Measurements from ENCODE around the gene GLIS1.

The GLIS1 gene

DNA sequence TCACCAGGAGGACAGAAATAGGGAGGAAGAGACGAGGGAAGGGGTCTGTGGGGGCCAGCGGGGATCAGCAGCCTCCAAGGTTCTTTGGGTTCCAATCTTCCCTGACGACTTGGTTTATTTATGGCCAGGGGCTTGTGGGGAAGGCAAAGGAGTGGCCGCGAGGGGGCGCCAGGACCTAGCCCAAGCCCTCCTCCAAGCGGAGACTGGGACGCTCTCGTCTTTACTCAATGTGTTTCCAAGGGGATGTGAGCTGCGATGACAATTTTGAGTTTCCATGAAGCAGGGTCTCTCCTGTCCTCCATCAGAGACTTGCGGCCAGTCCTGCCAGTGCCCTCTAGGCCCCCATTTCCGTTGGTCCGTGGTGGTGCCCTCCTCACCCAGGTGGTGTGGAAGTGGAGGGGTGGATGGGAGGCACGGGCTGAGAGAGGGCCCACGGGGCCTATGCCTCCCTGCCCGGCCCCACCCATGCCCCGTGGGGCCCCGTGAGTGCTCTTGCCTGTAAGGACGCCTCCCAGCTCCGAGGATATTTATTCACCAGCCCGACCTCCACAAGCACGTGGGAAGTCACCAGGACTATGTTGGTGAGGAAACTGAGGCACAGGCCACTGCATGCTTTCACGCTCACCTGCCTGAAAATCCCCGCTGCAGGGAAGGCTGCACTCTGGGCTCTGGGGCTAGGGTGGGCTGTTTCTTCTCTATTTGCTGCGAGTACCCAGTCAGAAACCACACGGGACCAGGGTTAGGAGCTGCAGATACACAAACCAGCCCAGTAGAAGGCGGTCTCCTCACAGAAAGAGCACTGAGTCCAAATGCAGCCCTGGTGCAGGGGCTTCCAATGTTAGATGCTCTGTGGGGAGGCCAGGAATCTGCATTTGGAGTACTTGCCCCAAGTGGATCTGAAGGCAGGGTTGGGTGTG, 253.2 kb downstream of the GLIS1 start:
- DNase-seq (ENCODE audit: low spot score), result peak; percentile 34

DNA sequence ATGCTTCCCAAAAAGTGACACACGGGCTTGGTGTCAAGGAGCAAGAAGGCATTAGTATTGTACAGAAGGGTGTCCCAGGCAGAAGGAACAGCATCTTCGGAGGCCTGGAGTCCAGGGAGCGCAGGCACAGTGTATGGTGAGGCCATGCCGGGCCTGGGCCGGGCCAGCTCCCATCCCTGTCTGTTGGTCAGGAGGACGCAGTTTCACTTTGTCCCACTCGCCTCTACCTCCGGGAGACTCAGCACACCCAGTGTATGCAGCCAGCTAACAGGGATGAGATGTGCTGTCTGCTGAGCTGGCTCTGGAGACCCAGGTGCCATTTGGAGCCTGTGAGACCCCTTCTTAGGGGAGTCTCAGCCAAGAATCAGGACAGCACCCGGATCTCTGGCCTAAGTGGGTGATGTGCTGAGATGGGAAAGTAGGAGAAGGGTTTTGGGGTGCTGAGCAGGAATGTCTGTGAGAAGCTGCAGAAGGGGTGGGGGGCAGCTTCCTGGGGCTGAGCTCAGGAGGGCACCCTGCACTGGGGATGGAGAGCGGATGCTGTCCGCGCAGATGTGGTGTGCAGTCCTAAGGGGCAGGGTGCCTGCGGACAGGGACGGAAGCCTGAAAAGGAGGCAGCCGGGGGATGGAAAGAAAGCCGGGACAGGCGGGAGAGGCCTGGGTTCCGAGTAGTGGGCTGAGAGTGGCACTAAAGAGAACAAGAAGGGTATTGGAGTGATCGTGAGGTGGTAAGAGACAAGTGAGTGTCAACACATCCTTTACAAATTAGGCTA, 254.1 kb downstream of the GLIS1 start:
- no peak for DNase-seq (ENCODE audit: low spot score)

DNA sequence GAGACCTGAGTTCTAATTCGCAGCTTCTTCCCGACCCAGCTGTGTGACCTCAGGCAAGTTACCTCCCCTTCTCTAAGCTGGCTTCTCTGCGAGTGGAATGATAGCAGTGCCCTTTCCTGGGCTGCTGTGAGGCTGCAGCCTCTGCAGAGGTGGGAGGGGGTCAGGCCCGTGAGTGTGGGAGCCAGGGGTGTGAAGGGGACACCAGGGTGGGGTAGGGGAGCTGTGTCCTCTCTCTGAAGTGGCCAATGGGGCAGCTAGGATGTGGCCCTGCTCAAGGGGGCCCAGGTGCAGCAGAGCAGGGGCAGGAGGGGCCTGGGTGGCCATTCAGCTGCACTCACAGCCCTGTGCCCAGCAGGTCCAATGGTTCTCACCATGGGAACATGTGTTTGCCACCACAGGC, 255.3 kb downstream of the GLIS1 start:
- no peak for DNase-seq (ENCODE audit: low spot score)

DNA sequence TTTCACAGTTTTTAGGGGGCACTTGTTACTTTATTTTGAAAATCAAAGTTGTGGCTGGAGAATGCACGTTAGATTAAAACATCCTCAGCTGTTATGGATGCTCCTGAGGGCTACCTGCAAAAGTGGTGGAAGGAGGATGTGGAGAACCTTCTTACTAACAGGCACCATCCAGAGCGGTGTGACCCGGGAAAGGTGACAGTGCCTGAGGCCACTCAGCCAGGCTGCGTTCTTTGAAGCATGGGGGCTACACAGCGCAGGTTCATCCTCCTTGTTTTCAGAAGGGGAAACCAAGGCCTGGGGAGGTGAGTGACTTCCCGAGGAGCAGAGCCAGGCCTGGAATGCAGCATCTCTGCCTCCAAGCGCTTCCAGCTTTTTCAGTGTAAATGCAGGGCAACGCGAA, 255.8 kb downstream of the GLIS1 start:
- no peak for DNase-seq (ENCODE audit: low spot score)

DNA sequence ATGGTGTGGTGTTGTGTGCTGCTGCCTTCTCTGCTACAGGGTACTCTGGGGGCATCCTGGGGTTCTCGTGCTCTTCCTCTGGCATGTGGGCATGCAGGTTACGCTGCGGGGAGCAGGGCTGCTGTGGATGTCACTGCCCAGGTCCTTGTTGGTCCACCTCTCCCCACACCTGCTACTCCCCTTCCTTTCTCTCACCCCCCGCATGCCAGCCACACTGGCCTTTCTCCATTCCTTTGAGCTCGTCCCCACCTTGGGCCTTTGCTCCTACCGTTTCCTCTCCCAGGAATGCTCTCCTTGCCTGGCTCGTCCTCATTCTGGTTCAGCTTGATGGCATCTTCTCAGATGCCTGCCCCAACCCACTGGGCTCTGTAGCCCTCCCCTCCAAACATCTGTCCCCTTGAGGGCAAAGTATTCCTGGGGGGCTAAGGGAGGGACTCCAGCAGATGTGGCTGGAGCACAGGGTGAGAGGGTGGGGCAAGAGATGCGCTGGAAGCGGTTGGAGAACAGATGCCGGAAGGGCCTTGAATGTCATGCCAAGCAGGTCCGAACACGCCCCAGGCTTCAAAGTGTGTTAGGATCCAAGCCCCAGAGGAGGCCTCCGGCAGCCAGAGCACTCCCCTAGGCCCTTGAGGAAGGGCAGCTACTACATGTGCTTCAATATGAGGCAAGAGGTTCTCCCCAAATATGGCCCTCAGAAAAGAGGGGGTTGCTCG, 256.4 kb downstream of the GLIS1 start:
- DNase-seq (ENCODE audit: low spot score), result no peak

DNA sequence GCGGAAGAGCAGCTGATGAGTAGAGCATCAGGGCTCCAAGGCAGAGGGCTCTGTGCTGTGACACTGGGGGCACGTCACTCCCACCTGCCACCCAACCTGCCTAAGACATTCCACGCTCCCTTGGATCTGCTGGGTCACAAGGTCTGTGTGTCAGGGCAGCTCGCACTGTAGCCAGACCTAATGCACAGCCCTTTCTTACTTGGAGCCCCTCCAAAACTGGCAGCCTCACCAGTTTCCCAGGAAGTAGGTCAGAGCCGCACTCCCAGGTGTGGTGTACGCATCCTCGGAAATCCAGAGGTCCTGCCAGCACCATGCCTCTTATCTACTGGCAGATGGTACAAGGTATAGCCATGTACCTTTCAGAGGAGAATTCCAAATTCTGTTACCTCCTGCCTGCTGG, 257.5 kb downstream of the GLIS1 start:
- no peak for DNase-seq (ENCODE audit: low spot score)

DNA sequence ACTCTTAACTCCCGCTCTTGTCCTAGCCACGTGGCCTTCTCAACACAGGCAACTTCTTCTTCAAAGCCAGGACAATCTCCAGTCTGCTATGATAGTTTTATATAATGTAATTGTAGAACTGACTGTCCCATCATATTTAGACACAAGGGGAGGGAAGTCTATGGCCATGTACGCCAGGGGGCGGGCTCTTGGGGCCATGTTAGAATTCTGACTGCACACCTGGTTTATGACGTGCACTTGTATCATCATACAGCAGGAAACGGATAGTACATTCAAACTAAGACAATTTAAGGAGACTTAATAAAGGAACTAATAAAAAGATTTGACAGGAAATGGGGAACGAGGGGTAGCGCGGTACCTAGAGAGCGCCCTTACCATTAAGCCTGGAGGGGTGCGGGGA, 258.3 kb downstream of the GLIS1 start:
- no peak for DNase-seq (ENCODE audit: low spot score)

DNA sequence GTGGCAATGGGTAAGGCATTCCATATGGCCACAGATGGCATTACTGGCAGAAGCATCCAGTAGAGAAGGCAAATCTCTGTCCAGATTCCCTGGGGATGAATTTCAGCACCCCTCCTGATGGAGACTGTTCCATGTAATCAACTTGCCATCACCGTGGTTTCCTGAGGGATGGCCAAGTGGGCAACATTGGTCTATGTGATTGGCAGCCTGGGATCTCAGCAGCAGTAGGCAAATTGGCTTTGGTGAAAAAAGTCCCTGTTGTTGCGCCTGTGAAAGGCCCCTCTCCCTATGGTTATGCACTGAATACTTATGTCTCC, 260.5 kb downstream of the GLIS1 start:
- DNase-seq (ENCODE audit: low spot score), result no peak

DNA sequence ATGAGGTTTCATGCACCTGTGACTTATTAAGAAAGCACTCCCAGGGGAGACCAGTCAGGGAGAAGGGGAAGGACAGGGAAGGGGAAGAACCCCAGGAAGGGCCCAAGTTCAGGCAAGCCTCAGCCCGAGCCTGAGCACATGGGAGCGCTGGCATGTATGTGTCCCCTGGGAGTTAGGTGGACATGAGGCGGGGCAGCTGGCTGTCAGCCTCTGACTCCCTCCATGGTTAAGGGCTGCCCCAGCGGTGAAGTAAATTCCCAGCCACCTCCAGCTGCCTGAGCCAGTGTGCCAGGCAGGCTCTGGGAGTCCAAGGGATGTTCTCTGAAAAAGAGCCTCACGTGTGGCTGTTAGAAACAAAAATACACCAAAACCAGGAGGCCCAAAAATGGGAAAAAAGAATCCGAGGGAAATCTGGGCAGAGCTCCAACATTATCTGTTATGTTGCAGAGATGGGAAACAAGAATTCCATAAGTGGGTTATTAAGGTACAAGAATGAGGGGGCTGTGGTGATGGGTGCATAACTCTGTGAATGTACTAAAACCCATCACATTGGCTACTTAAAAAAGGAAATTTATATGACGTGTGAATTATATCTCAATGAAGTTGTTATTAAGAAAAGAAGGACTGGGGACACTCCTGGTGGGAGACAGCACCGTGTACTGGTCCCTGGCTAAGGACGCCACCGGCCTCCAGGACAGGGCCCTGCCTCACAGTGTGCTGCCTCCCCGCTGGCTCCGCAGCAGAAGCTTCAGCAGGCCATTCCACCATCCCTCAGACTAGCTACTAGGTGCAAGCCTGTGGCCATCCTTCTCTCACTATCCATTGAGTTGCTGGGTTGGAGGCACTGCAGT, 261.1 kb downstream of the GLIS1 start:
- DNase-seq (ENCODE audit: low spot score), result no peak

DNA sequence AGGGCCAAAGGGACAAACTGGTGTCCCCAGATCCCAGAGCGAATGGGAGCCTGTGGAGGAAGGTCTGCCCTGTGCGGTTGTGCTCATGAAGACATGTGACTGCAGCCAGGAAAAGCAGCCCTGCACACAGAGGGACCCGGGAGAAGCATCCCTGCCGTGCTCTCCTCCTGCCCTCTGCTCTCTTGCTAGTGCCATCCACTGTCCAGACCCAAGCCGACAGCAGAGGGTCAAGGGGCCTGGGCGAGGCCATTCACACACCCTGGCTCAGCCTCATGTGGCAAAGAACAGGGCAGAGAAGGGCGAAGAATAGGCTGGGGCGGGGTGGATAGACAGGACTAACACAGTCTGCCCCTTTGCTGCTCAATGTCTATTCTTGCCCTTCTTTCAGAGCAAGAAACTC, 262.4 kb downstream of the GLIS1 start:
- no peak for DNase-seq (ENCODE audit: low spot score)

DNA sequence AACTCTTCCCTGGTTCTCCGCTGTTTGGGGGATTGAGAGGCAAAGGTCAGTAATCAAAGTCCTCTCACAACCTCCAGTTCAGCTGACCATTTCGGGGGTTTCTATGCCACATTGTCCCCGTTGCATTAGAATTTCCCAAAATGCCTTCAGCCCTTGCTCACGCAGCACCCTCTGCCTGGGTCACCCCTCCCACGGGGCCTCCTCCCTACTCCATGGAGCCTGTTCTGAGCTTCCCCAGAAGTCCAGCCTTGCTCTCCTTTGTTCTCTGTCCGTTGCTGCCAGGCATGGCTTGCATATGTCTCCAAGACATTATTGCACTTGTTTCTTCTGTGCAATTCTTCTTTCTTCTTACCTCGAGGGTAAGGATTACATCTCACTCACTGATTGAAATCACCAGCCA, 263.3 kb downstream of the GLIS1 start:
- no peak for DNase-seq (ENCODE audit: low spot score)

DNA sequence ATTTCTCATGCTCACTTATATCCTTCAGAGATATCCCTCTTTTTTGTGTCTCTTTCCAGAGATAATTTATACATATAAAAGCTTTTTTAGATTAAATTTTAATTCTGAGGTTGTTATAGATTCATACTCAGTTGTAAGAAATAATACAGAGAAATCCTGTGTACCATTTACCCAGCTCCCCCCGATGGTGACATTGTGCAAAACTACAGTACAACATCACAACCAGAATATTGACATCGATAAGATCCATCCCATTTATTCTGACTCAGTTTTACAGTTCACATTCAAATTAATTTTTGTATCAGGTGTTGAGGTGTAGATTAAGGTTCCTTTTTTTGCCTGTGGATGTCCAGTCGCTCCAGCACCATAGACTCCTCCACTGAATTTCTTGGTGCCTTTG, 265.5 kb downstream of the GLIS1 start:
- no peak for DNase-seq (ENCODE audit: low spot score)

DNA sequence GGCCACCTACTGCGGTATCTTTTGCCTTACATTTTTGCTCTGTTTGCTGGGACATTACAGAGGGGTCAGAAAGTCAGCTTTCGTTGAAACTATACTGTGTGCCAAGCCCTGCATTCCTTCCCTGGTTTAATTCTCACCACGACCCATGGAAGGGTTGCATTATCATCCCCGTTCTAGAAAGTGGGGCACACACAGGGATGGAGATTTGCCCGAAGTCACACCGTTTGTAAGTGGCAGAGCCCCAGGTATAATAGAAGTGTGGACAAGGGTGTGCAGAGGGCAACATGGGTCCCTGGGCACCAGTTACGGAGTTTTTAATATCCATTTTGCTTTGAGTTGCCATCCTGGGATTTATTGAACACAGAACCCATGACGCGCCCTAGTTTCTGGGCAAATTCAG, 268.0 kb downstream of the GLIS1 start:
- no peak for DNase-seq (ENCODE audit: low spot score)

DNA sequence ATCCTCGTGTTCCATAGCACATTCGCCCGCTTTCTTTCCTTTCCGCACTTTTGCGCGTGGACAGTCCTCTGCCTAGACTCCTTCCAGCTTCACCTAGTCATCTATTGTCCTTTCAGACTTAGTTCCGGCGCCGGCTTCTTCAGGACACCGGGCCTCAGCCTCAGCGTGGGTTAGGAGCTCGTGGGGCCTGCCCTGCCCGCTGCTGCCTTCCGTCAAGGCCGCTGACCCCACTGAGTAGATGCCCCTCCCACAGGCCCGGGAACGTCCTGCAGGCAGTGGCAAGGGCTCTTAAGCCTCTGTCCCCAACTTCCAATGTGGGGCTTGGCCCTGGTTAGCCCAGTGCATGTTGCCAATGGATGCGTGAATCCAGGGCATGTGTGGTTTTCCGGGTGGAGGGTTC, 268.4 kb downstream of the GLIS1 start:
- no peak for DNase-seq (ENCODE audit: low spot score)

DNA sequence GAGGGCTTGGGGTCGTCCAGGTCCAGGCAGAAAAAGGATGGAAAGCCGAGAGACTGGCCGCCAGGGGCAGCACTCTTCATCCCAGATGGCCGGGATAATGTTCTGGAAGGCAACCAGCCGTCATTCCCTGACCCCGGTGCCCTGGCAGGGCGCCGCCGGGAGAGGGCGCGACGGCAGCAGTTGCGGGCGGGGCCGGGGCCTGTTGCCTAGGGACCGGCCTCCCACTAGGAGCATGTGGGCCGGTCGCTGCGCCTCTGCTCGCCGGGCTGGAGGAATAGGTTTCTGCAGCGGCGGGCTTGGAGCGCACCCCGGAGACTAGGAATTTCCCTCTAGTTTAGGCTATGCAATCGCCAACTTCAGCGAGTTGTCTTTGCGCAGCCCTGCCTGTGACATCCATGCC, 268.8 kb downstream of the GLIS1 start:
- no peak for DNase-seq (ENCODE audit: low spot score)

DNA sequence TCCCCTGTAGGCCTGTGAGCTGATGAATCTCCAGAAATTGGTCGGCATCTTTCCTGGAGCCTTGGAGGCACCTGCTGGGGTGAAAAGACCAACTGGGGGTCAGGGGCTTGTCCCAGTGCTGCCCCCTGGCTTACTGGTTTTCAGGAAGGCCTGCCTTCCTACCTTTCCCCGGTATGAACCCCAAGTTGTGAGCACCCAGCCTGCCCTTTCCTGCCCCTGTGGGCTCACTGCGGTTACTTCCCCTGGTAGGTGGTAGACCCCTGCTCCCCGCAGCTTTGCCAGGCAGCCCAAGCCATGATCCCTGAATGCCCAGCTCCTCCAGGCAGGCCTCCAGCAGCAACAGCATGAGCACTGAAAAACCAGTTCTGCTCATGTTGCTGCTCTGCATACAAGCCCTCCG, 269.6 kb downstream of the GLIS1 start:
- DNase-seq (ENCODE audit: low spot score), result no peak

DNA sequence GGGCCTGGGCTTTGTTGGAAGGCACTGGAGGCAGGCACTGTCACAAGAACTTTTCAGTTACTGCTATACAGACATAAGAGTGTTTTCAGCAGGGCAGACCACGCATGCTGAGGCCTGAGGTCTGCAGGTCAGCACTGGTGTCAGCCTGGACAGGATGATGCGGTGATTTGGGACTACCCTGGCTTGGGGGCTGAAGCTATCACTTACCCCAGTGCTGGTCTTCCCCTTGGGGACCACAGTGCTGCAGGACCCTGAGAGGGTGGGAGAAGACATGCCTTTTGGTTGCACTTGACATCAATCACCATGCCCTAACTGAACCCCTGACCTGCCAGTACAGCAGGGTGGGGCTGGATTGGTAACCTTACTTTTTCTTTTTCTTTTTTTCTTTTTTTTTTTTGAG, 270.6 kb downstream of the GLIS1 start:
- no peak for DNase-seq (ENCODE audit: low spot score)

DNA sequence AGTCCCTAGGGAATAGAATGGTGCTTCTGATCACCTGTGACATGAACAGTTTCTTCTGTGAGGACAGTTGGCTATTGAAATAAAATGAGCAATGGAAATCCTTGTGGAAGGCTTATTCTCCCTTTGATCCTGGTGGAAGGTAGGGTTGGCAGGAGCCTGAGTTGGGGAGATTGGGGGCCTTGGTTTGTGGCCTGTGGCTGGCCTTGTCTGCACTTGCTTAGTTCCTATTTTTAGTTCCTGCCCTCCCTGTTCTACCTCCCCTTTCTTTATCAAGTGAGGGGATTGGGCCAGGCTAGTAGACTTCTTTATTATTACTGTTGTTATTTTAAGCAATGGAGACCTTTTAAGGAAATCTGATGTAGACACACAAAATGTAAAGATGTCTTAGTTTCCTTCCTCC, 271.6 kb downstream of the GLIS1 start:
- DNase-seq (ENCODE audit: low spot score), result no peak

DNA sequence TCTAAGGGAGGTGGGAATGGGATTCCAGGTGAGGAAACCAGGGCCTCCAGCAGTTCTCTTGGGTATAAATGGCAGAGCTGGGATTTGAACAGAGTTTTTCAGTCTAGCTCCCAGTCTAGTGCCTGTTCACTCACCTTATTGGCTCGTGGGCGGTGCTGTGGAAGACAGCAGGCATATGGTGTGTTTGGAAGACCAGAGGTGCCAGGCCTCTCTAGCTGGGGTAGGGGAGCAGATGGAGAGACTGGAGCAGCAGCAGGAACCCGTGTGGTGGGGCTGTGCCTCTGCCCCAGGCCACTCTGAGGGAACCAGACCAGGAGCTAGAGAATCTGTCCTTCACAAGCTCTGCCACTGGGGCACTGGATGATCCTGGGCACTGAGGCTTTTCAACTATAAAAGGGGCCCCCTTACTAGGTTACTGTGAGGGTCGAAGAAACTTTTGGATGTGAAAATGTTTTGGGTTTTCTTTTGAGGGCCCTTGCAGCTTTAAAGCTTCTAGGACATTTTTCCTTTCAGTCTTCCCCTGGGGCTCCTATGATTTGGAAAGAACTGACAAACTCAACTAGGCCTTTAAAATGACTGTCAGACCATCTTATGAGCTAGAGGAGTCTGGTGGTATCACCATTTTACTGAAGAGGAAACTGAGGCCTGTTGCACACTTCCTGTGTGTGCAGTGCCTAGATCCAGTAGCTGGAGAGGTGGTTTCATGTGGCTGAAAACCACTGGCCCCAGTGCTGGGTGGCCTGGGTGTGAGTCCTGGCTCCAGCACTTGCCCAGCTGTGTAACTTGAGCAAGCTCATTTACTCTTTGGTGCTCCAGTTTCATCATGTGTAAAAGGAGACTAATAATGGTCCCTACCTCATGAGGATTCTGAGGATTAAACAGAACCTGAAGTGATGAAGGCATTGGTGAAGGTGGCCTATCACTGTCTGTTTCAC, 273.7 kb downstream of the GLIS1 start:
- no peak for DNase-seq (ENCODE audit: low spot score)

DNA sequence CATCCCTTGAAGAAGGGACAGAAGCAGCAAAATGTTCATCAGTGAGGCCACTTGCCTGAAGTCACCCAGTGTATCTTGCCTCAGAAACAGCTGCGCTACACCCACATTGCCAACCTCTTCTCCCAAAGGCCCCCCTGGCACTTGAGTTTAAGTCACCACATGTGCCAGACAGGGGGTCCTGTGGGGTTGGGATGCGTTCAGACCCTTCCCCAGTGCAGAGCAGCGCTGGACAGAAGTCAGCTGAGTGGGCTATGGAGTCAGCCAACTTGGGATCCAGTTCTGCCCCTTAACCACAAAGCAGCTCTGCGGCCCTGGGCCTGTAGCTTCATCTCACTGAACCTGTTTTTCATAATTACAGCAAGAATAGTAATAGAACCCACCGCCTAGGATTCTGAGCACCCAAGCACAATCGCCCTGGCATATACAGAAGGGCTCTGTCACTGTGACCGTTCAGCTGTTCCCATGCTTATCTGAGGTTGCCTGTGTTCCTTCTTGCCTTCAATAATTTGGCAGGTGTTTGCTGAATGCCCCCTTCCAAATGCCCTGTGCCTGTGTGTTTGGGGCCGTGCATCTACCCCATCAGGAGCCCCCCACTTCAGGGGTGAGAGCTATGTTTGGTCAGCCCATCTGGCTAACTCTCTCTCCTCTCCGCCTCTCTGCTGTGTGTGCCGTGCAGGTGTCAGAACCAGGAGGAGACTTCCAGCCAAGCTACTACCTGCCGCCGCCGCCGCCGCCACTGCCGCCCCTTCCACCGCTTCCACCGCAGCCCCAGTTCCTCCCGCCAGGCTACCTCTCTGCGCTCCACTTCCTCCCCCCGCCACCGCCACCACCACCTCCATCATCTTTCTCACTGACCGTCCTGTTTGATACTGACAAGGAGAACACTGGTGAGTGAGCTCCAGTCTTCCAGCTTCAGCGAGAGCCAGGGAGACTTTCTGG, 274.7 kb downstream of the GLIS1 start:
- DNase-seq (ENCODE audit: low spot score), result no peak

Data from hematopoietic multipotent progenitor cell treated with erythropoietin and hydrocortisone succinate and interleukin-3 and kit ligand, for 15 days (in vitro differentiated cells).